Fibroblast of pulmonary artery (primary cell): ENCODE measurements around the gene ZNF627.
"Not testable (repeated sequence)": the region's sequence is repeated elsewhere in the genome, so short reads cannot be mapped to it uniquely, and the experiment has no call there.

Source experiments
- DNase-seq: peaks from one replicate; pipeline ENCODE4 v3.0.0-alpha.2; 2010; ENCODE audit warnings: low read depth
- H3K4me3 ChIP-seq: replicated peaks from 2 replicates; pipeline ENCODE4 v1.5.1; 2011; ENCODE audit warnings: low read depth, mild to moderate bottlenecking, control low read depth, low read length, moderate library complexity
- CTCF ChIP-seq: IDR thresholded peaks from 2 replicates; pipeline ENCODE4 v1.5.1; 2011; ENCODE audit warnings: mild to moderate bottlenecking, control low read depth, low read length, inconsistent platforms; ENCODE audit errors: missing control alignments

ZNF627 gene

GRCh38 chr19:11563532-11563931, 33.8 kb upstream of the ZNF627 start:
- no peak overlapping the region for H3K4me3 ChIP-seq
- DNase-seq: no peak
- TF ChIP-seq CTCF: no peak

GRCh38 chr19:11564082-11564807, 33.0 kb upstream of the ZNF627 start:
- not testable (repeated sequence) for DNase-seq, H3K4me3 ChIP-seq

- H3K4me3 ChIP-seq, DNase-seq: not testable (repeated sequence)
Observed at GRCh38 chr19:11565649-11565980, 31.7 kb upstream of the ZNF627 start.

GRCh38 chr19:11566164-11566563, 31.1 kb upstream of the ZNF627 start:
- no peak overlapping the region for H3K4me3 ChIP-seq

GRCh38 chr19:11570039-11570462, 27.2 kb upstream of the ZNF627 start:
- DNase-seq: no peak
- H3K4me3 ChIP-seq: no peak overlapping the region
- no peak for TF ChIP-seq CTCF

More at GRCh38 chr19:11566164-11566563, 31.1 kb upstream of the ZNF627 start:
- DNase-seq: no peak
- no peak for TF ChIP-seq CTCF

GRCh38 chr19:11573354-11573753, 23.9 kb upstream of the ZNF627 start:
- not testable (repeated sequence) for DNase-seq, H3K4me3 ChIP-seq

- not testable (repeated sequence) for DNase-seq, H3K4me3 ChIP-seq
Observed at GRCh38 chr19:11573763-11574162, 23.5 kb upstream of the ZNF627 start.

GRCh38 chr19:11574689-11575088, 22.6 kb upstream of the ZNF627 start:
- TF ChIP-seq CTCF: no peak
- H3K4me3 ChIP-seq: no peak overlapping the region
- no peak for DNase-seq

- no peak overlapping the region for H3K4me3 ChIP-seq
- no peak for DNase-seq
- TF ChIP-seq CTCF: no peak
Observed at GRCh38 chr19:11576227-11576626, 21.1 kb upstream of the ZNF627 start.
